IMR-90 (cell line): ENCODE measurements around the gene ESRP2. TPM values are rescaled to one million over a fixed set of nuclear protein-coding genes. Genes with fewer than 3 reads are reported as not detected.

Experiments
- ATAC-seq: fragments of 200-7000 bp; cut with Tn5 transposase; 2 replicates; pipeline ENCODE4 v1.9.1; 2020; ENCODE audit warnings: low read depth, mild to moderate bottlenecking, moderate library complexity
- BruUV-seq: library from RNA; stranded (reverse); fragments of 400-500 nt; replicated peaks from 2 replicates; lab custom pipeline; 2021; lab: Mats Ljungman, UMichigan
- CTCF ChIA-PET: fragments of 300-600 bp; formaldehyde crosslinking; extraction: SDS; loops from one replicate; lab custom pipeline; 2021; ENCODE audit warnings: antibody characterized with exemption; lab: Yijun Ruan, JAX
- POLR2A ChIA-PET: fragments of 300-600 bp; sonication (Branson Sonifier 250); formaldehyde crosslinking; loops from one replicate; lab custom pipeline; 2022; ENCODE audit warnings: antibody characterized with exemption; ENCODE audit not compliant: unreplicated experiment; lab: Charles Lee
- DNase-seq: peaks from one replicate; pipeline ENCODE4 v3.0.0; 2013
- H2AFZ ChIP-seq: replicated peaks from 2 replicates; pipeline ENCODE3; 2013; ENCODE audit warnings: low read length, mild to moderate bottlenecking; ENCODE audit not compliant: poor library complexity
- H2AK5ac ChIP-seq: 2 replicates; pipeline ENCODE4 v1.6.1; 2013; ENCODE audit warnings: low read depth, low read length, inconsistent platforms
- H2AK9ac ChIP-seq: replicated peaks from 2 replicates; pipeline ENCODE3; 2013; ENCODE audit warnings: mild to moderate bottlenecking, low read depth, low read length, moderate library complexity; ENCODE audit not compliant: poor library complexity
- H2BK120ac ChIP-seq: 2 replicates; pipeline ENCODE4 v1.6.1; 2013; ENCODE audit warnings: low read depth, low read length, inconsistent platforms
- H2BK15ac ChIP-seq: 3 replicates; pipeline ENCODE4 v1.6.1; 2013; ENCODE audit warnings: low read depth, low read length, inconsistent platforms
- H2BK20ac ChIP-seq: 2 replicates; pipeline ENCODE4 v1.6.1; 2013; ENCODE audit warnings: low read depth, mild to moderate bottlenecking, inconsistent platforms, low read length, moderate library complexity
- H2BK5ac ChIP-seq: 2 replicates; pipeline ENCODE4 v1.6.1; 2013; ENCODE audit warnings: mild to moderate bottlenecking, low read depth, low read length, inconsistent platforms; ENCODE audit not compliant: poor library complexity, severe bottlenecking
- H3K14ac ChIP-seq: replicated peaks from 2 replicates; pipeline ENCODE4 v1.6.1; 2013; ENCODE audit warnings: low read depth, low read length, inconsistent platforms
- H3K18ac ChIP-seq: 2 replicates; pipeline ENCODE4 v1.6.1; 2013; ENCODE audit warnings: low read depth, low read length, control low read depth
- H3K23ac ChIP-seq: 2 replicates; pipeline ENCODE4 v1.6.1; 2013; ENCODE audit warnings: low read depth, low read length, inconsistent platforms
- H3K27ac ChIP-seq: 2 replicates; pipeline ENCODE4 v1.5.1; 2013; ENCODE audit warnings: mild to moderate bottlenecking, control low read depth, low read length; ENCODE audit not compliant: insufficient read depth
- H3K27me3 ChIP-seq: 2 replicates; pipeline ENCODE4 v1.6.1; 2013; ENCODE audit warnings: low read length; ENCODE audit not compliant: control insufficient read depth, insufficient read depth
- H3K36me3 ChIP-seq: 2 replicates; pipeline ENCODE4 v1.6.1; 2013; ENCODE audit warnings: low read length, mixed read lengths; ENCODE audit not compliant: control insufficient read depth, insufficient read depth
- H3K4ac ChIP-seq: 2 replicates; pipeline ENCODE4 v1.6.1; 2013; ENCODE audit warnings: low read depth, low read length, inconsistent platforms
- H3K4me1 ChIP-seq: 2 replicates; pipeline ENCODE4 v1.6.1; 2013; ENCODE audit warnings: low read length, mixed read lengths; ENCODE audit not compliant: control insufficient read depth, insufficient read depth
- H3K4me2 ChIP-seq: 2 replicates; pipeline ENCODE4 v1.6.1; 2013; ENCODE audit warnings: low read depth, mild to moderate bottlenecking, control low read depth, low read length, moderate library complexity
- H3K4me3 ChIP-seq: 2 replicates; pipeline ENCODE4 v1.5.1; 2013; ENCODE audit warnings: low read depth, mild to moderate bottlenecking, control low read depth, low read length, moderate library complexity; ENCODE audit not compliant: insufficient read depth
- H3K56ac ChIP-seq: 2 replicates; pipeline ENCODE4 v1.6.1; 2013; ENCODE audit warnings: low read length, inconsistent platforms; ENCODE audit not compliant: insufficient read depth; ENCODE audit errors: extremely low read depth
- H3K79me1 ChIP-seq, 2 experiments: 2 replicates each; pipeline ENCODE4 v1.6.1; 2013; ENCODE audit warnings: low read length in 2 of 2, inconsistent platforms in 1 of 2, low read depth in 1 of 2
- H3K9ac ChIP-seq: 2 replicates; pipeline ENCODE4 v1.6.1; 2013; ENCODE audit warnings: low read depth, low read length, control low read depth
- H3K9me1 ChIP-seq: 2 replicates; pipeline ENCODE4 v1.6.1; 2013; ENCODE audit warnings: low read length, inconsistent platforms; ENCODE audit not compliant: insufficient read depth
- H3K9me3 ChIP-seq: 2 replicates; pipeline ENCODE4 v1.6.1; 2013; ENCODE audit warnings: low read length; ENCODE audit not compliant: control insufficient read depth, insufficient read depth
- H4K20me1 ChIP-seq: 2 replicates; pipeline ENCODE4 v1.6.1; 2013; ENCODE audit warnings: low read length, inconsistent platforms; ENCODE audit not compliant: insufficient read depth
- H4K5ac ChIP-seq: 2 replicates; pipeline ENCODE4 v1.6.1; 2013; ENCODE audit warnings: mild to moderate bottlenecking, low read depth, low read length, control low read depth
- H4K8ac ChIP-seq, 2 experiments: 2 replicates each; pipeline ENCODE4 v1.6.1; 2013; ENCODE audit warnings: low read depth in 2 of 2, low read length in 2 of 2, control low read depth in 1 of 2, inconsistent platforms in 1 of 2
- H4K91ac ChIP-seq: 2 replicates; pipeline ENCODE4 v1.6.1; 2013; ENCODE audit warnings: low read depth, low read length, inconsistent platforms; ENCODE audit not compliant: insufficient read depth
- CEBPB ChIP-seq: IDR thresholded peaks from 2 replicates; pipeline ENCODE4 v1.6.1; 2012; ENCODE audit warnings: low read depth, low read length, improper control_type of control experiment
- CHD1 ChIP-seq: IDR thresholded peaks from 2 replicates; pipeline ENCODE4 v1.6.1; 2012; ENCODE audit warnings: low read depth, low read length, improper control_type of control experiment
- CTCF ChIP-seq: conservative IDR thresholded peaks from 2 replicates; pipeline ENCODE4 v1.5.1; 2012; ENCODE audit warnings: mild to moderate bottlenecking, low read depth, low read length, improper control_type of control experiment
- FOS ChIP-seq: fragments of 150-350 bp; IDR thresholded peaks from 2 replicates; pipeline ENCODE4 v1.6.1; 2016; ENCODE audit warnings: low read depth, low read length
- MAFK ChIP-seq: IDR thresholded peaks from 2 replicates; pipeline ENCODE4 v1.6.1; 2012; ENCODE audit warnings: low read depth, low read length, improper control_type of control experiment
- MAZ ChIP-seq: IDR thresholded peaks from 2 replicates; pipeline ENCODE4 v1.6.1; 2012; ENCODE audit warnings: low read depth, mild to moderate bottlenecking, low read length, improper control_type of control experiment, moderate library complexity, borderline replicate concordance
- MXI1 ChIP-seq: IDR thresholded peaks from 2 replicates; pipeline ENCODE4 v1.6.1; 2012; ENCODE audit warnings: low read depth, mild to moderate bottlenecking, low read length, moderate library complexity, borderline replicate concordance
- NFE2L2 ChIP-seq: fragments of 150-350 bp; IDR thresholded peaks from 2 replicates; pipeline ENCODE4 v1.6.1; 2016; ENCODE audit warnings: low read depth, mild to moderate bottlenecking, low read length
- POLR2A ChIP-seq: IDR thresholded peaks from 2 replicates; pipeline ENCODE4 v1.6.1; 2012; ENCODE audit warnings: mild to moderate bottlenecking, low read depth, low read length
- RAD21 ChIP-seq: IDR thresholded peaks from 2 replicates; pipeline ENCODE4 v1.6.1; 2012; ENCODE audit warnings: low read length, improper control_type of control experiment
- RCOR1 ChIP-seq: IDR thresholded peaks from 2 replicates; pipeline ENCODE4 v1.6.1; 2012; ENCODE audit warnings: mild to moderate bottlenecking, low read length, improper control_type of control experiment; ENCODE audit not compliant: insufficient replicate concordance
- SMC3 ChIP-seq: fragments of 150-350 bp; IDR thresholded peaks from 2 replicates; pipeline ENCODE4 v1.6.1; 2016; ENCODE audit warnings: low read depth, mild to moderate bottlenecking, antibody characterized with exemption, low read length, moderate library complexity
- WGBS, 2 experiments: methylation state at CpG; one replicate each; pipeline versions ENCODE4 v1.1.5 to v1.1.7; 2013; ENCODE audit warnings: missing lambda C conversion rate in 2 of 2; ENCODE audit not compliant: insufficient read length in 1 of 2; ENCODE audit errors: extremely low coverage in 2 of 2; 5-methylcytosine and 5-hydroxymethylcytosine counted together
- dilution Hi-C: fragments of 300-500 bp; cut with HindIII; formaldehyde crosslinking; loops from one replicate; pipeline ENCODE4 v1.14.3; 2018; ENCODE audit warnings: low sequenced_read_pairs; ENCODE audit not compliant: unreplicated experiment
- in situ Hi-C: fragments of 300-500 bp; cut with MboI; formaldehyde crosslinking; loops from 3 replicates; pipeline ENCODE4 v1.14.3; 2019; ENCODE audit warnings: low sequenced_read_pairs, inconsistent platforms, mixed read lengths
- intact Hi-C: fragments of 100-400 bp; cut with micrococcal nuclease; formaldehyde crosslinking; loops from 2 replicates; pipeline ENCODE4 v1.10.0; 2022
- polyA plus RNA-seq, 3 experiments: library from polyadenylated mRNA; depleted of rRNA; stranded (reverse); fragments of >200 nt; gene quantifications; 2 replicates each; pipeline ENCODE4 v1.2.3, GENCODE V29; 2012; ENCODE audit warnings: low replicate concordance in 1 of 3
- total RNA-seq: library from RNA; depleted of rRNA; stranded (reverse); fragments of >200 nt; gene quantifications from 2 replicates; pipeline ENCODE4 v1.2.3, GENCODE V29; 2012
- TF ChIP-seq, protein P1 (sequence below): fragments of 150-350 bp; IDR thresholded peaks from 2 replicates; pipeline ENCODE4 v1.6.1; 2017; ENCODE audit warnings: mild to moderate bottlenecking, antibody characterized with exemption, low read length, low read depth

Gene ESRP2
- total and polyA plus RNA-seq, 2 of the 4 experiments (the other 2 are of a cell fraction), result 0.07 TPM; not detected in 1

GRCh38 chr16:68229431-68230175 lies 6.3 kb downstream of the ESRP2 start (continued):
- TF ChIP-seq POLR2A (no peak), FOS (no peak)

GRCh38 chr16:68228652-68229051 lies 7.3 kb downstream of the ESRP2 start:
- Histone ChIP-seq H3K18ac (no peak overlapping the region), H3K36me3 (peaks cover 6% of the 10 kb centered on the region), H3K4me2 (no peak overlapping the region), H3K23ac (no peak overlapping the region), H2BK5ac (no peak overlapping the region), H2BK15ac (no peak overlapping the region), H3K79me1 (peaks cover 0 to 3% of the 10 kb centered on the region in 2 experiments; a peak in 1 of 4 replicates), H3K9me1 (no peaks in the 10 kb centered on the region), H2BK20ac (no peak overlapping the region), H4K20me1 (0 out of 2 replicates have a peak, but pooled peaks cover 3% of the 10 kb centered on the region), H3K9ac (no peak overlapping the region), H2AK5ac (no peak overlapping the region), H3K4me3 (no peak overlapping the region), H3K27me3 (no peaks in the 10 kb centered on the region), H3K4me1 (peaks cover 2% of the 10 kb centered on the region), H3K14ac (no peak overlapping the region), H3K9me3 (no peaks in the 10 kb centered on the region), H3K4ac (no peak overlapping the region), H3K56ac (no peak overlapping the region), H3K27ac (no peak overlapping the region), H4K8ac (no peak overlapping the region), H4K91ac (no peak overlapping the region), H2AFZ (no peak overlapping the region), H2AK9ac (no peak overlapping the region), H2BK120ac (no peak overlapping the region), H4K5ac (no peak overlapping the region)
- dilution Hi-C loops, result no loop called here
- POLR2A ChIA-PET, result no interaction called here
- intact Hi-C loops, result loop anchor here (1.0 to 10.0 kb wide), 6 partner anchors 134 to 412 kb away; partner anchors contain the start of genes NFATC3 and SLC12A4
- in situ Hi-C loops, result loop anchor here (10.0 kb wide), 2 partner anchors 134 to 244 kb away; partner anchors contain the start of gene DPEP3
- ATAC-seq, result no peak
- WGBS, 2 experiments, result no CpG with 5 or more reads among the region's 3 CpGs
- CTCF ChIA-PET, result interaction anchor here (0.9 to 1.7 kb wide), 3 partner anchors 9 to 188 kb away, joined by 3 to 8 read pairs (median 3); no protein-coding TSS in a partner anchor
- DNase-seq, result no peak
- TF ChIP-seq NFE2L2 (no peak), SMC3 (no peak), RAD21 (no peak), MXI1 (no peak), MAFK (no peak), POLR2A (no peak), RCOR1 (no peak), CTCF (no peak), CEBPB (no peak), CHD1 (no peak), FOS (no peak), MAZ (no peak)
- TF ChIP-seq, protein P1, sequence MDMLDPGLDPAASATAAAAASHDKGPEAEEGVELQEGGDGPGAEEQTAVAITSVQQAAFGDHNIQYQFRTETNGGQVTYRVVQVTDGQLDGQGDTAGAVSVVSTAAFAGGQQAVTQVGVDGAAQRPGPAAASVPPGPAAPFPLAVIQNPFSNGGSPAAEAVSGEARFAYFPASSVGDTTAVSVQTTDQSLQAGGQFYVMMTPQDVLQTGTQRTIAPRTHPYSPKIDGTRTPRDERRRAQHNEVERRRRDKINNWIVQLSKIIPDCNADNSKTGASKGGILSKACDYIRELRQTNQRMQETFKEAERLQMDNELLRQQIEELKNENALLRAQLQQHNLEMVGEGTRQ, result no peak
- no TSS peak for BruUV-seq
